HG02588 (cell line): ENCODE results near the gene AMZ1.
A peak's percentile ranks its signal among the peaks of the same experiment; 100 is the strongest.
"Not testable (repeated sequence)": the region's sequence is repeated elsewhere in the genome, so short reads cannot be mapped to it uniquely, and the experiment has no call there.

Experiments
- ATAC-seq: cut with Tn5 transposase; IDR thresholded peaks from one replicate; pipeline ENCODE4 v1.9.1; 2021; ENCODE audit warnings: mild to moderate bottlenecking, moderate library complexity; ENCODE audit not compliant: unreplicated experiment

Gene AMZ1

GRCh38 chr7:2667843-2668242, 20.2 kb upstream of the AMZ1 start:
- ATAC-seq = no peak

GRCh38 chr7:2668401-2668800, 19.6 kb upstream of the AMZ1 start:
- no peak for ATAC-seq

- no peak for ATAC-seq
These were observed 17.8 kb upstream of the AMZ1 start for GRCh38 chr7:2670171-2670570.

GRCh38 chr7:2670720-2671391, 17.1 kb upstream of the AMZ1 start:
- ATAC-seq = peak; percentile 64

GRCh38 chr7:2673214-2673613, 14.8 kb upstream of the AMZ1 start:
- ATAC-seq = not testable (repeated sequence)

GRCh38 chr7:2673934-2674333, 14.1 kb upstream of the AMZ1 start:
- no peak for ATAC-seq

- no peak for ATAC-seq
These were observed 12.7 kb upstream of the AMZ1 start for GRCh38 chr7:2675256-2675764.

- ATAC-seq = not testable (repeated sequence)
These were observed 11.4 kb upstream of the AMZ1 start for GRCh38 chr7:2676576-2676975.

GRCh38 chr7:2678454-2678853, 9.5 kb upstream of the AMZ1 start:
- ATAC-seq = not testable (repeated sequence)

- not testable (repeated sequence) for ATAC-seq
These were observed 8.6 kb upstream of the AMZ1 start for GRCh38 chr7:2679135-2680127.

GRCh38 chr7:2680256-2680655, 7.7 kb upstream of the AMZ1 start:
- no peak for ATAC-seq

GRCh38 chr7:2680792-2681490, 7.1 kb upstream of the AMZ1 start:
- no peak for ATAC-seq

- ATAC-seq = no peak
These were observed 5.8 kb upstream of the AMZ1 start for GRCh38 chr7:2681929-2682799.

- ATAC-seq = no peak
These were observed 3.5 kb upstream of the AMZ1 start for GRCh38 chr7:2684501-2684900.

- no peak for ATAC-seq
These were observed 1.9 kb upstream of the AMZ1 start for GRCh38 chr7:2686101-2686500.

- no peak for ATAC-seq
These were observed 598 bp upstream of the AMZ1 start for GRCh38 chr7:2687338-2687869.

- ATAC-seq = peak; percentile 67
These were observed 674 bp downstream of the AMZ1 start for GRCh38 chr7:2688409-2689342.

GRCh38 chr7:2689343-2689847, 1.4 kb downstream of the AMZ1 start:
- no peak for ATAC-seq
